BJ (cell line): ENCODE results near the gene GPR180. TPM values are rescaled to one million over a fixed set of nuclear protein-coding genes. Genes with fewer than 3 reads are reported as not detected.

Source experiments
- CTCF ChIA-PET: fragments of 350-600 bp; formaldehyde crosslinking; extraction: SDS; loops from one replicate; lab custom pipeline; 2021; ENCODE audit warnings: antibody characterized with exemption, inconsistent platforms; lab: Yijun Ruan, JAX
- POLR2A ChIA-PET: fragments of 300-600 bp; sonication (Branson Sonifier 250); formaldehyde crosslinking; extraction: SDS; loops from one replicate; lab custom pipeline; 2021; ENCODE audit warnings: antibody characterized with exemption; lab: Charles Lee
- DNase-seq: peaks from one replicate; pipeline ENCODE4 v3.0.0-alpha.2; 2011; ENCODE audit warnings: low read depth
- H3K27me3 ChIP-seq: 2 replicates; pipeline ENCODE4 v1.6.0; 2011; ENCODE audit warnings: low read length; ENCODE audit not compliant: control insufficient read depth, insufficient read depth
- H3K36me3 ChIP-seq: 2 replicates; pipeline ENCODE4 v1.5.1; 2011; ENCODE audit warnings: low read length; ENCODE audit not compliant: control insufficient read depth, insufficient read depth
- H3K4me3 ChIP-seq: 2 replicates; pipeline ENCODE4 v1.5.1; 2011; ENCODE audit warnings: low read depth, mild to moderate bottlenecking, control low read depth, low read length
- CTCF ChIP-seq: IDR thresholded peaks from 2 replicates; pipeline ENCODE4 v1.5.1; 2011; ENCODE audit warnings: low read depth, mild to moderate bottlenecking, control low read depth, inconsistent platforms, low read length, moderate library complexity; ENCODE audit not compliant: insufficient read depth
- polyA plus RNA-seq: library from polyadenylated mRNA; depleted of rRNA; stranded (reverse); fragments of >200 nt; gene quantifications from 2 replicates; pipeline ENCODE4 v1.2.3, GENCODE V29; 2011

GPR180 gene
- polyA plus RNA-seq, 1 experiment, result 2.4 TPM

- ChIA-PET POLR2A (no interaction called here), CTCF (no interaction called here)
- Histone ChIP-seq H3K27me3 (no peaks in the 10 kb centered on the region), H3K4me3 (no peak overlapping the region), H3K36me3 (peaks cover 5% of the 10 kb centered on the region)
- TF ChIP-seq CTCF, result no peak
- DNase-seq, result no peak
Measured at GRCh38 chr13:94607056-94607455, 5.4 kb downstream of the GPR180 start.

DNA sequence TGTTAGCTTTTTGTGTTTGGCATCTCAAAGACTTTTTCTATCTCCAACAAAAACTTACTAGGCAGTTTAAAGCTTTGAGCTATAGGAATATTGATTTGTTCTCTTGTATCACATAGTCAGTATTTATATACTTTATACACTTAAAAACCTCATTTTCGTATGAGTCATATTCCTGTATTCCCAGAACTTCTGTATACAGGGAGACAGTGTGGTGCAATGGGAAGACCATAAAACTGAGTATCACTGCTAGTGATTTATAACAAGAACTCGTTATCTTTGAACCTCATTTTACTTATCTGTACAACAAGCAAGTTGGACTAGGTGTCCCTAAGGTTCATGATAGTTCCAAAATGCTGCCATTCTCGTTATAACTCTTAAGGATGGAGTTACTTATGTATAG is 6.3 kb downstream of the GPR180 start:
- no peaks in the 10 kb centered on the region for H3K27me3 ChIP-seq
- ChIA-PET POLR2A (no interaction called here), CTCF (interaction anchor here (1.6 kb wide), 1 partner anchor 13 kb away, joined by 5 read pairs; no protein-coding TSS in a partner anchor)
- DNase-seq, result no peak
- no peak overlapping the region for H3K4me3 ChIP-seq
- peaks cover 5% of the 10 kb centered on the region for H3K36me3 ChIP-seq
- no peak for TF ChIP-seq CTCF

DNA sequence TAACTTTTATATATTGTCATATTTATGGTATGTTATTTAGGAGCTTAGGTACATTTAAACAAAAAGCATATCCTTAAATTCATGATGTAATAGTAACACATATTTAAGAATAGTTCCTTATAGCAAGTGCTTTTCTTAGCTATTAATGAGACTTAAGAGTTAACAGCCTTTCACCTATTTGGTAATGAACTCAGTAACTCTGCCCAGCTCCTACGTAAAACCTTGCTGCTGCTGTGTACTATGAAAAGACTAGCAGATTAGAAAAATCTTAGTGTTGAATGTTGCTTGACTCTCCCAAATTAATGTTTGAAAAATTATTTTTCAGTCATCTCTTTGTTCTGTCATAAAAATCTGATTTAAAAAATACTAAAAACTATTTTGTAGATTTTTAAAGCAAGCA is 6.9 kb downstream of the GPR180 start:
- no peak for TF ChIP-seq CTCF
- no peaks in the 10 kb centered on the region for H3K27me3 ChIP-seq
- CTCF ChIA-PET, result interaction anchor here (1.6 kb wide), 1 partner anchor 12 kb away, joined by 5 read pairs; no protein-coding TSS in a partner anchor
- no peak for DNase-seq
- POLR2A ChIA-PET, result no interaction called here
- H3K4me3 ChIP-seq, result no peak overlapping the region
- H3K36me3 ChIP-seq, result peaks cover 5% of the 10 kb centered on the region

DNA sequence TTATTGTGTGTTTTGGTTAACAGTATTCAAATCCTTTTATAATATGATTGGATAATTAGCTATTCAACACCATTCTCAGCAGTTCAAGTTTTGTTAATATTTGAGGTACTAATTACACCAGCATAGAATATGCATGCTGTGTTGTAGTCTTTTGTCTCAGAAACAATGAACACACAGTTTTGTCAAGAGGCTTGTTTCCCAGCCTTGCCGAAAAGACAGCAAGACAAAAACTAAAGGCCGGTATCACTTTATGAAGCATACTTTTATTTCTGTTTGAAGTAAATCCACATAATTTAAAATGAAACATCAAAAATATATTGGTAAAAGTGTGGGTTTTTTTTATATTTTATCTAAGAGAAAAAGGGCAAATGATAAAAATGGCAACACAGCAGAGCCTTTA is 7.5 kb downstream of the GPR180 start:
- no peaks in the 10 kb centered on the region for H3K27me3 ChIP-seq
- ChIA-PET POLR2A (no interaction called here), CTCF (interaction anchor here (1.6 kb wide), 1 partner anchor 11 kb away, joined by 5 read pairs; no protein-coding TSS in a partner anchor)
- no peak for TF ChIP-seq CTCF
- DNase-seq, result no peak
- H3K4me3 ChIP-seq, result no peak overlapping the region
- peaks cover 5% of the 10 kb centered on the region for H3K36me3 ChIP-seq

- no peak for TF ChIP-seq CTCF
- Histone ChIP-seq H3K27me3 (no peaks in the 10 kb centered on the region), H3K36me3 (peaks cover 5% of the 10 kb centered on the region), H3K4me3 (no peak overlapping the region)
- no peak for DNase-seq
- ChIA-PET CTCF (no interaction called here), POLR2A (no interaction called here)
Measured at GRCh38 chr13:94610475-94610874, 8.8 kb downstream of the GPR180 start.
